Gastrocnemius medialis (tissue), 4 donors: ENCODE results near the gene PCDH10. TPM values are rescaled to one million over a fixed set of nuclear protein-coding genes. Genes with fewer than 3 reads are reported as not detected.

ENCODE experiments used
- ATAC-seq, 2 donors: fragments of 150-250 bp; one replicate each; pipeline ENCODE4 v1.9.1; 2016
- DNase-seq, 2 donors: peaks; one replicate each; pipeline ENCODE4 v3.0.0-alpha.2; 2019
- H3K27ac ChIP-seq, 4 donors: fragments of 200-600 bp; sonication (generic); 1 replicate in 1 of 4; 2 replicates in 3 of 4; pipeline ENCODE4 v1.5.1; 2016 to 2018; ENCODE audit warnings: mild to moderate bottlenecking in 2 of 4, moderate library complexity in 1 of 4
- H3K27me3 ChIP-seq, 3 donors: fragments of 200-600 bp; sonication (generic) in 2 of 3; 1 replicate in 1 of 3; 2 replicates in 2 of 3; pipeline versions ENCODE4 v1.5.1 to v1.6.0; 2016 to 2019; ENCODE audit warnings: mild to moderate bottlenecking in 1 of 3, moderate library complexity in 1 of 3
- H3K36me3 ChIP-seq, 2 donors: fragments of 200-600 bp; sonication (generic) in 1 of 2; one replicate each; pipeline ENCODE4 v1.5.1; 2017 to 2018
- H3K4me1 ChIP-seq, 2 donors: fragments of 200-600 bp; sonication (generic) in 1 of 2; one replicate each; pipeline ENCODE4 v1.5.1; 2016 to 2017; ENCODE audit warnings: mild to moderate bottlenecking in 2 of 2
- H3K4me3 ChIP-seq, 4 donors: fragments of 200-600 bp; sonication (generic) in 3 of 4; 1 replicate in 1 of 4; 2 replicates in 3 of 4; pipeline ENCODE4 v1.5.1; 2016 to 2019; ENCODE audit warnings: mild to moderate bottlenecking in 2 of 4
- H3K9me3 ChIP-seq, 3 donors: fragments of 200-600 bp; sonication (generic) in 2 of 3; 1 replicate in 1 of 3; 2 replicates in 2 of 3; pipeline ENCODE4 v1.5.1; 2016 to 2019
- CTCF ChIP-seq, 5 experiments: fragments of 450-650 bp in 3 of 5; fragments of 200-600 bp in 2 of 5; sonication (generic) in 2 of 5; IDR thresholded peaks in 4 of 5; conservative IDR thresholded peaks in 1 of 5; 1 replicate in 4 of 5; 2 replicates in 1 of 5; pipeline ENCODE4 v1.5.1; 2016 to 2019; ENCODE audit warnings: antibody characterized with exemption in 5 of 5, mild to moderate bottlenecking in 3 of 5, moderate library complexity in 3 of 5
- POLR2A ChIP-seq, 2 donors: fragments of 450-650 bp; IDR thresholded peaks; one replicate each; pipeline ENCODE4 v1.6.1; 2017; ENCODE audit warnings: antibody characterized with exemption in 2 of 2, mild to moderate bottlenecking in 2 of 2, moderate library complexity in 2 of 2
- in situ Hi-C, 4 donors: fragments of 200-750 bp; cut with MboI; loops; one replicate each; pipeline versions ENCODE4 v1.15.0 to v1.8.0; 2017; ENCODE audit warnings: low sequenced_read_pairs in 4 of 4
- intact Hi-C: fragments of 100-400 bp; cut with DNase I; formaldehyde crosslinking; loops from one replicate; pipeline ENCODE4 v1.15.1; 2023; ENCODE audit warnings: low total_unique reads
- total RNA-seq, 4 donors: library from RNA; depleted of rRNA; stranded (reverse); fragments of >200 nt; gene quantifications; one replicate each; pipeline versions ENCODE4 v1.1.0 to v1.2.3, GENCODE V29; 2016

Gene PCDH10
- total RNA-seq, 4 donors from 2014 or later, result 0.04 TPM; not detected in 3

- H3K27me3 ChIP-seq, result peaks cover 77 to 89% (median 87%) of the 10 kb centered on the region in 3 donors
- H3K4me3 ChIP-seq, result peak overlapping the region; percentile 40 to 53 (median 47)
- H3K4me1 ChIP-seq, result peaks cover 26 to 55% of the 10 kb centered on the region in 2 donors
- H3K27ac ChIP-seq, result no peak overlapping the region
- peak in 1 of 2 donors; percentile 2 for TF ChIP-seq POLR2A (IDR thresholded peaks at IDR 0.05)
- no peak for TF ChIP-seq CTCF (IDR thresholded peaks at IDR 0.05 in 4 of 5, conservative IDR thresholded peaks at IDR 0.05 in 1 of 5)
- no peaks in the 10 kb centered on the region for H3K36me3 ChIP-seq
- ATAC-seq (no peak), DNase-seq (no peak)
- in situ Hi-C loops (no loop called here), intact Hi-C loops (no loop called here)
- H3K9me3 ChIP-seq, result no peaks in the 10 kb centered on the region
Observed at GRCh38 chr4:133149364-133149695, 236 bp downstream of the PCDH10 start.

GRCh38 chr4:133149932-133150471, 908 bp downstream of the PCDH10 start:
- in situ Hi-C loops, result no loop called here

GRCh38 chr4:133150486-133151340, 1.6 kb downstream of the PCDH10 start:
- DNase-seq, result no peak
- Histone ChIP-seq H3K27ac (no peak overlapping the region), H3K4me1 (peaks cover 26 to 55% of the 10 kb centered on the region in 2 donors), H3K27me3 (peaks cover 71 to 97% (median 92%) of the 10 kb centered on the region in 3 donors), H3K9me3 (no peaks in the 10 kb centered on the region), H3K36me3 (no peaks in the 10 kb centered on the region), H3K4me3 (peak overlapping the region; percentile 16 to 48 (median 36))
- TF ChIP-seq CTCF (IDR thresholded peaks at IDR 0.05 in 4 of 5, conservative IDR thresholded peaks at IDR 0.05 in 1 of 5), result no peak
- no peak for TF ChIP-seq POLR2A (IDR thresholded peaks at IDR 0.05)
- intact Hi-C loops (no loop called here), in situ Hi-C loops (no loop called here)
- no peak for ATAC-seq

More at GRCh38 chr4:133149932-133150471, 908 bp downstream of the PCDH10 start:
- Histone ChIP-seq H3K36me3 (no peaks in the 10 kb centered on the region), H3K9me3 (no peaks in the 10 kb centered on the region), H3K4me3 (peak overlapping the region; percentile 16 to 53 (median 47)), H3K27ac (no peak overlapping the region), H3K4me1 (peaks cover 26 to 55% of the 10 kb centered on the region in 2 donors), H3K27me3 (peaks cover 75 to 96% (median 93%) of the 10 kb centered on the region in 3 donors)
- TF ChIP-seq CTCF (IDR thresholded peaks at IDR 0.05 in 4 of 5, conservative IDR thresholded peaks at IDR 0.05 in 1 of 5) (no peak), POLR2A (IDR thresholded peaks at IDR 0.05) (no peak)
- intact Hi-C loops, result no loop called here
- ATAC-seq, result no peak
- DNase-seq, result no peak

- ATAC-seq (no peak), DNase-seq (no peak)
- H3K4me3 ChIP-seq, result peak overlapping the region; percentile 16 to 48 (median 36)
- intact Hi-C loops (no loop called here), in situ Hi-C loops (no loop called here)
- peaks cover 26 to 55% of the 10 kb centered on the region in 2 donors for H3K4me1 ChIP-seq
- H3K9me3 ChIP-seq, result no peaks in the 10 kb centered on the region
- no peak for TF ChIP-seq POLR2A (IDR thresholded peaks at IDR 0.05)
- TF ChIP-seq CTCF (IDR thresholded peaks at IDR 0.05 in 4 of 5, conservative IDR thresholded peaks at IDR 0.05 in 1 of 5), result no peak
- no peak overlapping the region for H3K27ac ChIP-seq
- H3K36me3 ChIP-seq, result no peaks in the 10 kb centered on the region
- H3K27me3 ChIP-seq, result peaks cover 65 to 91% (median 89%) of the 10 kb centered on the region in 3 donors
Observed at GRCh38 chr4:133151341-133151690, 2.2 kb downstream of the PCDH10 start.
